WERI-Rb-1 (cell line): ENCODE results near the gene LRRC59.

Experiments used
- DNase-seq: peaks from one replicate; pipeline ENCODE4 v3.0.0-alpha.2; 2020
- H3K27ac ChIP-seq: fragments of 250-450 bp; sonication (Bioruptor Pico); 2 replicates; pipeline ENCODE4 v1.5.1; 2020; ENCODE audit warnings: mild to moderate bottlenecking, moderate library complexity
- H3K27me3 ChIP-seq: fragments of 250-450 bp; sonication (Bioruptor Pico); 2 replicates; pipeline ENCODE4 v1.5.1; 2021; ENCODE audit warnings: mild to moderate bottlenecking, low read depth, moderate library complexity; ENCODE audit not compliant: insufficient read depth, severe bottlenecking
- H3K36me3 ChIP-seq: fragments of 250-450 bp; sonication (Bioruptor Pico); 2 replicates; pipeline ENCODE4 v1.5.1; 2020; ENCODE audit warnings: mild to moderate bottlenecking, moderate library complexity
- H3K4me3 ChIP-seq: 2 replicates; pipeline ENCODE4 v1.5.1; 2011; ENCODE audit warnings: low read depth, mild to moderate bottlenecking, control low read depth, low read length
- H3K9me3 ChIP-seq: fragments of 250-450 bp; sonication (Bioruptor Pico); 2 replicates; pipeline ENCODE4 v1.5.1; 2021; ENCODE audit warnings: mild to moderate bottlenecking, moderate library complexity; ENCODE audit not compliant: severe bottlenecking
- TF ChIP-seq, protein P1 (sequence below): IDR thresholded peaks from 2 replicates; pipeline ENCODE4 v1.5.1; 2011; ENCODE audit warnings: low read depth, mild to moderate bottlenecking, control low read depth, inconsistent platforms, low read length

LRRC59 gene

GRCh38 chr17:50348522-50349242 lies 48.6 kb downstream of the LRRC59 start:
- H3K9me3 ChIP-seq, result no peaks in the 10 kb centered on the region
- no peak overlapping the region for H3K4me3 ChIP-seq
- no peaks in the 10 kb centered on the region for H3K27me3 ChIP-seq
- peaks cover 3% of the 10 kb centered on the region for H3K36me3 ChIP-seq
- H3K27ac ChIP-seq, result no peak overlapping the region
- TF ChIP-seq, protein P1, sequence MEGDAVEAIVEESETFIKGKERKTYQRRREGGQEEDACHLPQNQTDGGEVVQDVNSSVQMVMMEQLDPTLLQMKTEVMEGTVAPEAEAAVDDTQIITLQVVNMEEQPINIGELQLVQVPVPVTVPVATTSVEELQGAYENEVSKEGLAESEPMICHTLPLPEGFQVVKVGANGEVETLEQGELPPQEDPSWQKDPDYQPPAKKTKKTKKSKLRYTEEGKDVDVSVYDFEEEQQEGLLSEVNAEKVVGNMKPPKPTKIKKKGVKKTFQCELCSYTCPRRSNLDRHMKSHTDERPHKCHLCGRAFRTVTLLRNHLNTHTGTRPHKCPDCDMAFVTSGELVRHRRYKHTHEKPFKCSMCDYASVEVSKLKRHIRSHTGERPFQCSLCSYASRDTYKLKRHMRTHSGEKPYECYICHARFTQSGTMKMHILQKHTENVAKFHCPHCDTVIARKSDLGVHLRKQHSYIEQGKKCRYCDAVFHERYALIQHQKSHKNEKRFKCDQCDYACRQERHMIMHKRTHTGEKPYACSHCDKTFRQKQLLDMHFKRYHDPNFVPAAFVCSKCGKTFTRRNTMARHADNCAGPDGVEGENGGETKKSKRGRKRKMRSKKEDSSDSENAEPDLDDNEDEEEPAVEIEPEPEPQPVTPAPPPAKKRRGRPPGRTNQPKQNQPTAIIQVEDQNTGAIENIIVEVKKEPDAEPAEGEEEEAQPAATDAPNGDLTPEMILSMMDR, result no peak
- DNase-seq, result no peak

GRCh38 chr17:50347894-50348291 lies 49.4 kb downstream of the LRRC59 start:
- Histone ChIP-seq H3K4me3 (no peak overlapping the region), H3K9me3 (no peaks in the 10 kb centered on the region), H3K27ac (no peak overlapping the region), H3K36me3 (peaks cover 3% of the 10 kb centered on the region; the same call in 1 of the 2 replicates), H3K27me3 (no peaks in the 10 kb centered on the region)
- no peak for DNase-seq
- TF ChIP-seq, protein P1, result no peak

- Histone ChIP-seq H3K4me3 (peak overlapping the region; percentile 84), H3K36me3 (peaks cover 3% of the 10 kb centered on the region; the same call in 1 of the 2 replicates), H3K27me3 (no peaks in the 10 kb centered on the region), H3K27ac (no peak overlapping the region), H3K9me3 (peaks cover under 1% of the 10 kb centered on the region)
- TF ChIP-seq, protein P1, result no peak
- DNase-seq, result no peak
Measured at GRCh38 chr17:50347117-50347893, 50.0 kb downstream of the LRRC59 start.

DNA sequence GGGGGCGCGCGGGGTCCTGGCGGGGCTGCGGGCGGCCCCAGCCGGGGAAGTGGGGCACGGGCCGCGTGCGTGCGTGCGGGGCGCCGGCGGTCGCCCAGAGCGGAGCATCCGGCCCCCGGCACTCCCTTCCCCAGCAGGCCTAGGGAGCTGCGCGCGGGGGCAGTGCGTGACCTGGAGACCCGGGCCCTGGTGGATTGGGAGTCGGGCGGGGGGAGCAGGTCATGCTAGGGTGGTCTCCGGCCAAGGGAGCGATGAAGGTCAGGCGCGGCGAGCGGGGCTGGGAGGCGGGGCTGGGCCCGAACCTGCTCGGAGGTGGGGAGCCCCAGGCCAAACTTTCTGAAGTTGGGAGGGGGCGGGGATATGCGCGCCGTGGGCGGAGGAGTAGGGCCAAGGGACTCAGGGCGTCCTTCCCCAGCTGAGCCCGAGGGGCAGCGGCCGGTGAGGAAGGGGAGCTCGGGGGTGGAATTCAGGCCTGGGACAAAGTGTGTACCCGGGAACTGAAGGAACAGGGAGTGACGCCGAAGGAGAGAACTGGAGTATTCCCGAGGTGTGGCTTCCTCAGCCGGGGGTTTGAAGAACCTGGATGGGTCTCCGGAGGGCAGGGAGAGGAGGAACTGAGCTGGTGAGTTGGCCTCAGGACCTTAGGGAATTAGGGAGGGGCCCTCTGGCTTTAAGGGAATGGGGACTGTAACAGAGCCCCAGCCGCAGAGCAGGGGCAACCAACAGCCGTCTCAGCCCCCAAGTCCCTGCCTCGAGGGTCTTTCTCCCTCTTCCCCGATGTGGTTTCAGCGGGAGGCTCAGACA lies 50.8 kb downstream of the LRRC59 start:
- TF ChIP-seq, protein P1, result no peak
- Histone ChIP-seq H3K27ac (peak overlapping the region; percentile 80), H3K4me3 (peak overlapping the region; percentile 84), H3K36me3 (peaks cover 3% of the 10 kb centered on the region; the same call in 1 of the 2 replicates), H3K27me3 (no peaks in the 10 kb centered on the region), H3K9me3 (peaks cover 2% of the 10 kb centered on the region)
- DNase-seq, result peak; percentile 48

DNA sequence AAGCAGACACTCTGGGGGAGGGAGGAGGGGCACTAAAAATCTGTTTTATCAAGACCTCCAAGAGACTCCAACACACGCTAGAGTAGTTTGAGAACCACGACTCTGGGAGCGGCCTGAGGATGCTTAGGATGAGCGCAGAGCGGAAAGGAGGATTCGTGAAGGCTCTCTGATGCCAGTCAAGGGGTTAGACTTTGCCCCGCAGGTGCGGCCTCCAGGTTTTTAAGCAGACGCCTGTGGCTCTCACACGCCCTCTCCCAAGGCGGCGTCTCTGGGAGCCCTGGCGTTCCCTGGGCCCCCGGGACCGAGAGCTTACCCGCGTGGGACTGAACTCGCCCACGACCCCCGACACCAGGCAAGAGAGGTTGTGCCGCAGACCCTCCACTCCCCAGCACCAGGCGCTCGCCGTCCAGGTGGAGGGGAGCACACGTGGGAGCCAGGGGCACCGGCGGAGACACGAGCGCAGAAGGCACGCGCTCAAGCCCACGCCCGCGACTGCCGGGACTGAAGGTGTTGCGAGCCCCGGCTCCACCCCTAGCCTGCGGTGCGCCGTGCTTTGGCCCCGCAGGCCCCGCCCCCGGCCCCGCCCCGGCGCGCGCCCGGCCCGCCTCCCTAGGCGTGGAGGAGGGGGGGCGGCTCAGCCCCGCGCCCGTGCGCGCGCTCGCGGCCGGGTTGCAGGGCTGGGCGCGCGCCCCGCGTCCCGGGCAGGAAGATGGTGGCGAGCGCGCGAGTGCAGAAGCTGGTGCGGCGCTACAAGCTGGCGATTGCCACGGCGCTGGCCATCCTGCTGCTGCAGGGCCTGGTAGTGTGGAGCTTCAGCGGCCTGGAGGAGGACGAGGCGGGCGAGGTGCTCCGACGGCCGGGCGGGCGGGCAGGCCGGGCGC lies 51.7 kb downstream of the LRRC59 start, which contains the start of gene XYLT2:
Gene XYLT2 (plus strand): TSS at position 695 of the 881 bp plus-strand sequence. CDS start 15 bp downstream, at position 710.
- peak within 1 kb of the TSS; percentile 80 for H3K27ac ChIP-seq
- peak within 1 kb of the TSS; percentile 84 for H3K4me3 ChIP-seq
- DNase-seq, result peak; percentile 90
- H3K9me3 ChIP-seq, result peaks cover 2% of the 10 kb centered on the region
- TF ChIP-seq, protein P1, result no peak
- peaks cover 3% of the 10 kb centered on the region; the same call in 1 of the 2 replicates for H3K36me3 ChIP-seq
- no peaks in the 10 kb centered on the region for H3K27me3 ChIP-seq
